SHP77 (cell line): ENCODE results near the gene PMM2.
"Not testable (repeated sequence)": the region's sequence is repeated elsewhere in the genome, so short reads cannot be mapped to it uniquely, and the experiment has no call there.

Source experiments
- DNase-seq, 2 experiments: peaks; one replicate each; lab custom pipeline; 2025; lab: John Stamatoyannopoulos, UW

Gene PMM2

GRCh38 chr16:8782673-8783072 is 15.0 kb upstream of the PMM2 start:
- no peak for DNase-seq

- DNase-seq = no peak
Observed at GRCh38 chr16:8785408-8785807, 12.2 kb upstream of the PMM2 start.

GRCh38 chr16:8786316-8786715 is 11.3 kb upstream of the PMM2 start:
- not testable (repeated sequence) for DNase-seq

- no peak for DNase-seq
Observed at GRCh38 chr16:8788578-8789172, 9.0 kb upstream of the PMM2 start.

- DNase-seq = no peak
Observed at GRCh38 chr16:8795091-8795490, 2.5 kb upstream of the PMM2 start.

GRCh38 chr16:8795818-8796217 is 1.8 kb upstream of the PMM2 start:
- no peak for DNase-seq

GRCh38 chr16:8796469-8797363 is 923 bp upstream of the PMM2 start:
- DNase-seq = no peak

GRCh38 chr16:8798174-8798527 is 512 bp downstream of the PMM2 start:
- DNase-seq = no peak

- DNase-seq = no peak
Observed at GRCh38 chr16:8798535-8799157, 1.0 kb downstream of the PMM2 start.

GRCh38 chr16:8801701-8802100 is 4.1 kb downstream of the PMM2 start:
- no peak for DNase-seq

- not testable (repeated sequence) for DNase-seq
Observed at GRCh38 chr16:8803733-8804132, 6.1 kb downstream of the PMM2 start.

GRCh38 chr16:8804313-8804712 is 6.7 kb downstream of the PMM2 start:
- DNase-seq = no peak

- DNase-seq = no peak
Observed at GRCh38 chr16:8806272-8806983, 8.8 kb downstream of the PMM2 start.

- no peak for DNase-seq
Observed at GRCh38 chr16:8807189-8807588, 9.6 kb downstream of the PMM2 start.

- no peak for DNase-seq
Observed at GRCh38 chr16:8808009-8808408, 10.4 kb downstream of the PMM2 start.

- no peak for DNase-seq
Observed at GRCh38 chr16:8808613-8809353, 11.1 kb downstream of the PMM2 start.

GRCh38 chr16:8812162-8812843 is 14.7 kb downstream of the PMM2 start:
- DNase-seq = no peak

GRCh38 chr16:8814095-8814806 is 16.6 kb downstream of the PMM2 start:
- DNase-seq = no peak

GRCh38 chr16:8816967-8817655 is 19.5 kb downstream of the PMM2 start:
- no peak for DNase-seq
